NCI-H146 treated with DMSO at 0.1 percent for 48 hours (cell line): ENCODE results near the gene CX3CL1.

ENCODE experiments used
- DNase-seq: peaks from one replicate; lab custom pipeline; 2025; ENCODE audit not compliant: unreplicated experiment; lab: John Stamatoyannopoulos, UW

Gene CX3CL1

DNA sequence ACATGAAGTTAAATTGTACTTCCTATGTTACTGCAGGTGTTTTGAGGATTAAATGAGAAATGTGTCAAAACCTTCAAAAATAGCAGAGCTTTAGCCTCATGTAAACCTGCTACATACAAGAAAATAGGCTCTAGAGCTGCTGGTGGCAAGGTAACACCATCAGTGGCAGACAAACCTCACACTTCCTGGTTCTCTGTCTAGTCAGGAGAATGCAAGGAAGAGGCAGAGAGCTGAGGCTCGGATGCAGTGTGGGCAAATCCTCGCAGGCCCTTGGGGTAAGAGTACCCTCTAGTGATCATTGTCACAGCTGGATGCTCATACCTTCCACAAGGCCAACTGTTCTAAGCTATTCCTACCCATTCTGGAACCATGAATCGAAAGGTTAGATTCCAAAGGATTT lies 60.7 kb downstream of the CX3CL1 start:
- DNase-seq, result no peak

GRCh38 chr16:57434003-57434402 lies 61.7 kb downstream of the CX3CL1 start:
- DNase-seq, result no peak
